Raji (cell line): Measurements from ENCODE around the gene CCNY.

Source experiments
- POLR2A ChIP-seq: IDR thresholded peaks from 2 replicates; pipeline ENCODE4 v1.6.1; 2011; ENCODE audit warnings: low read depth, low read length, control low read depth; ENCODE audit not compliant: insufficient read depth

Gene CCNY

DNA sequence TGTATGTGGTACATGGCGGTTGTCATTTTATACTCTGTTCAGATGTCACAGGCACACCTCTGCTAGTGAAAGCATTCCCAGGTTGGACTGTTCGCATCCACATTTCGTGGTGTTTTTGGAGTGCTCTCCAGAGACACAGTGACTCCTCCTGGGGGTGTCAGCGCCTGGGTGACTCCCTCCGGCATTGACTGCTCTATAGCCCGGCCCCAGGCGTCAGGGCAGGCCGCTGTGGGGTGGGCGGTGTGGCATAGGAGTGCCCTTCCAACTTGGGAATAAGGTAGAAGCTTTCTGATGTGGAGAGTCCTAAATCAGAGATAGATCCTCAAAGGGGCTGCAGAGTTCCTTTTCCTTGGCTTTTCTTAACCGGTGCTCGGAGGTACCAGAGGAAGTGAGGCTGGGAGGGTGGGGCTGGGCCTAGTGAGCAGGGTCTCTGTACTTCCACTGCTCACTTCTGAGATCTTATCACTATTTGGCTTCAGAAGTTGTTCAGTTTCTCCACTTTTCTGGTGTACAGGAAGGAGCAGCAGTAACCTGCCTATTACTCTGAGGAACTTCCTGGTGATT is 32.3 kb downstream of the CCNY start:
- no peak for TF ChIP-seq POLR2A

DNA sequence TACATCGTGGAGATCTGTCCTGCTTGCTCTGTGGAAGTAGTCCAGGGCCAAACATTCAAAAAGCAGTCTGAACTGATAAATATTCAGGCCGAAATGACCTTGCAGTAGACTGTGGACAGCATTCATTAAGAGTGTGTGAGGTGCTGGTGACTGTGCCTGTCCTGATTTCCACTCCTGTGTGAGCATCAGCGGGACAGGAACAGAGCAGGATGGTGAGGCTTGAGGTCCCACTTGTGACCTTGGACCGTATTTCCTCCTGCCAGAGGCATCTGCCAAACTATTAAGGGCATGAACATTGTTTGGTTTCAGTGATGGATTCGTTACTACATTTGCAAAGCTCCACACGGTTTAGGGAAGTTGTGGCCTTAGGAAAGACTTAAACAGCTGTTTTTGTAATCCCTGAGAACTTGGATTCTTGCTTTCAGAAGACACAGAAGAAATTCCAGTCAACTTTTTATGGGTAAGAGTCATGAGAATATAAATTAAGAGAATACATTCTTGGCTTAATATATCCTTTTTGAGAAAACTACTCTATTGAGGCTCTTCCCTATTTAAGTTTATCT is 32.8 kb downstream of the CCNY start:
- no peak for TF ChIP-seq POLR2A

DNA sequence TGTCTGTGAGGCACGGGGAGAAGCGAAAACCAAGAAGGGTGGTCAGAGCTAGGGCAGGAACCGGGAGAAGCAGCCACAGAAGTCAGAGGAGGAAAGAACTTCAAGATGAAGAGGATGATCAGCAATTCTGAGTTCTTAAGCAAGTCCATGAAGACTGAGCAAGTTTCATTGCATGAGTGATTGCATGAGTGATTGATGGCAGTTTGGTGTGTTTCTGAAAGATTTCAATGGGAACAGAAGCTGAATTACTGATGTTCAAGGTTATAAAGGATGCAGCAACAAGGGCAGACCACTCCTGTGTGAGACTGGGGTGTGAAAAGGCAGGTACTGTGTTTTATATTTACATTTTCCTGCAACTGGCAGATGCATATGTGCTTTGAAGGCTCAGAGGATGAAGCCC is 35.4 kb downstream of the CCNY start:
- TF ChIP-seq POLR2A: no peak

DNA sequence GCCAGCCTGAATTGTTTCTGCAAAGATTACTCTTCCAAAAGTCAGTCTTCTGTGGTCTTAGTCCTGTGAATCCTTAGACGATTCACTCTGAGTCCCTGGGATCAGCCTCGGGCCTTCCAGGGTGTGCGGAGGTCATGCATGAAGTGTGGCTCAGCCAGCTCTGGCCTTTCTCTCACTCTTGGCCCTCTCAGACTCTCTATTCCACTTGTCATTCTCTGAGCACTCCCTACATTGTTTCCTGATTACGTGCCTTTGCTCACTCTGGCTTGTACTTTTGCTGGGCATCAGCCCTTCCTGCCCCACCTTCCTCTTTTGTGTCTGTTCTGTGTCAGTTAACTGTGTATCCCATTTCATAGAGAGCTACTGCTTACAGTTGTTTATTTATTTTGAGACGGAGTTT is 36.0 kb downstream of the CCNY start:
- TF ChIP-seq POLR2A: no peak

DNA sequence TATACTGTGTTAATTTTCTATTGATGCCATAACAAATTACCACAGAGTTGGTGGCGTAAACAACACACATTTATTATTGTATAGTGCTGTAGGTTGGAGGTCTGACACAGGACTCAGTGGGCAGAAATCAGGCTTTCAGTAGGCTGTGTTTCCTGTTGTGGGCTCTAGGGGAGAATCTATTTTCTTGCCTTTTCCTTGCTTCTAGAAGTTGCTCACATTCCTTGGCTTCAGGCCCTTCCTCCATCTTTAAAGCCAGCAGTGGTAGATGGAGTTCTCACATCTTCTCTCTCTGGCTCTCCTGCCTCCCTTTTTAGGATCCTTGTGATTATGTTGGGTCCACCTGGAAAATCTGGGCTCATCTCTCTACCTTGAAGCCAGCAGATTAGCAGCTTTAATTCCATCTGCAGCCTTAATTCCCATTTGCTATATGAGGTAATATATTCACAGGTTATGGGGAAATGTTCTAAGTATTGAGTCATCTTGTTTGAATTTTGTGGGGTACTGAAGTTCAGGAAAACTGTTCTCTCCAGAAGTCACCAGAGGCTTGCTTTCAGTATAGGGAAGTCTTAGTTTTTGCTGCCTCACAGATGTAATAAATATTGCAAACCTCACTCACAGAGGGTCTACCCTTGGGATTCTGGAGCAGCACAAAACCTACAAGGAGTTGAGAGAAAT is 38.9 kb downstream of the CCNY start:
- TF ChIP-seq POLR2A: no peak

DNA sequence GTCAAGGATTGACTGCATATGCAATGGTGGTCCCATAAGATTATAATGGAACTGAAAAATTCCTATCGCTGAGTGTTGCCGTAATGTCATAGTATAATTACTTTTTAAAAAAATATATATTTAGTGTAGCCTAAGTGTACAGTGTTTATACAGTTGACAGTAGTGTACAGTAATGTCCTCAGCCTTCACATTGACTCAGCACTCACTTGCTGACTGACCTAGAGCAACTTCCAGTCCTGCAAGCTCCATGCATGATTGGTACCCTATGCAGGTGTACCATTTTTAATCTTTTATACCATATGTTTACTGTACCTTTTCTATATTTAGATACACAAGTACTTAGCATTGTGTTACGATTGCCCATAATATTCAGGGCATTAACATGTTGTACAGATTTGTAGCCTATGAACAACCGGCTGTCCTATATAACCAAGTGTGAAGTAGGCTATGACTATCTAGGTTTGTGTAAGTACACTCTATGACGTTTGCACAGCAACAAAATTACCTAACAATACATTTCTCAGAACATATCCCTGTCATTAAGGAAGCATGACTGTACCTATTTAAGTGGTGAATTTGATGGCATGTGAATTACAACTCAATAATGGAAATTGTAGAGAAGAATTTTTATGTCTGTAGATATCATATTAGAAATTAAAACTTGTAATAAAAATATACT is 40.9 kb downstream of the CCNY start:
- no peak for TF ChIP-seq POLR2A

DNA sequence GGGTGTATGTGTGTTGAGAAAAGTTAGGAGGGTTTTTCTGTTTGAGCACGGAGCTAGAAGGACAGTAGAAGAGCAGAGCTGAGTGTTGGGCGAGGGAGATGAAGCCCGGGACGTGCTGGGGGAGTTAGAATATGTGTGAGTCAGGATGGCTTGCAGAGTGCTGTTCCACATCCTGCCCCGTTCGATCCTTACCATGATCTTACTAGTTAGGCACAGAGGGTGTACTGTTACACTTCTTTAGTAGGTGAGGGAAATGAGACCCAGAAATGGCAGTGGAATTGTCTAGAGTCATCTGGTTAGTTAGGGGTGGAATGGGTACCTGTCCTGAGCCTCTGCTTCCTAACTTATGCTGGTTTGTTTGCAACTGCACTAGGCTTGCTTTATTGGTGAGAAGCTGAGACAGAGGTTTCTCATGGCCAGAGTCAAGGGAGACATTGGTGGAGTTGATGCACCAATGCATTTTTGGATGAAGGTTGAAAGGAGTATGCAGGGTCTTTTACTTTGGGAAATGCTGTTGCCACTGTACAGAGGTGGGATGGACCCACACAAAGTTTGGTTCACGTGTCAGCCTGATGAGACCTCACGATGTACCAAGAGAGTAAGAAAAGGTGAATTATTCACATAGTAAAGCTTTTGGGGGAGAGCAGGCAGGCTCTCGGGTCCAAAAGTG is 42.4 kb downstream of the CCNY start:
- no peak for TF ChIP-seq POLR2A

DNA sequence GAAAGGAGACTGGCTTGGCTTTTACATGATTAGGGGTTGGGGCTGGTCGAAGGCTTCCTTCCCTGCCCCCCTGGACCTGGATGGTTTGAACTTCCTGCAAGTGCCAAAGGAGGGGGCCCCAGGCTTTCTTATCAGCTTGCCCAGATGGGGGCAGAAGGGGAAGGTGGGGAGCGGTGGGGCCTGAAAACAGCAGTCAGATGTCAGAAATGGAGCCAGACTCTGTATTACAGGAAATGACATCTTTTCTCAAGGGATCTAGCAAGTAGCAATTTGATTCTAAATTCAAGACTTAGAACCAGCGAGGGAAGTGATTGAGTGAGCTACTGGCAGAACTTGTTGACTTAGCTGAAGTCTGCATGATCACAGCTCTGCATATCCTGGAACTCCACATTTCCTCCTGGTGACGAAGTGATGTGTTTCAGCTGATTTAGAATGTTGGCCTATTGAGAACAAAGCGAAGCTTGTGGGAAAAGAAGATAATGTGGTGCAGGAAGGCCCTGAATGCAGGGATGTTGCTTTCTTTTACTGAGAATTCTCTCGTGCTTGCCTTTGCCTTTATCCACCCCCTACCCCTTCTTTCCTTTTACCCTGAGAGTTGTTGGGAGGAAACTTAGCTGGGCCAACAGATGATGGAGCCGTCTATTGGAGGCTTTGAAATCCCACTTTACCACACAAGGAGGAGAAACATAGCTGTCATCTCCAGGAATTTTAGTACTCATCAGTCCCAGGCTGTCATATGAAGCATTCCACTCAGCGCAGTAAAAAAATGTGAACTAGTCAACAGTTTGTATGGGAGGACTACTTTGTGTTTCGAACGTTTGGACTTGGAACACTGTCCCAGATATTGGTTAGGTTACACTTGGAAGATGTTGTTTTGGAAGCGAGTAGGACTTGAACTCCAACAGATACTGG is 43.2 kb downstream of the CCNY start:
- TF ChIP-seq POLR2A: no peak

DNA sequence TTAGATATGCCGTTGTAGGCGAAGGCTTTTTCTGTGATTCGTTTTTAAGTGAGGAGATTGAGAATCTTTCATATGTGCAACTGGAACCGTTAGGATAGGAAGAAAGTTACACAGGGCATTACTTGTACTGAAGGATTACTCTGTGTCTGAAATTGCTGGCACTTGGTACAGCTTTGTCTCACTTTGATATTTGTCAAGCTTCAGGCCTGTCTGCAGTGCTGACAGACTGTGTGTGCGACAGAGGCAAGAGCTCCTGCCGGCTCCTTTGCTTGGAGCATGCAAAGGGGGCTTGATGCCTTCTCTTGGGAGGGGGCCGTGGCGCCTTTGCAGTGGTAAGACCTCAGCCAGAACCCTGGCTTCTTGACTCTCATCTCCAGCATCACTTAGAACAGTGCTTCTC is 45.8 kb downstream of the CCNY start:
- TF ChIP-seq POLR2A: no peak

DNA sequence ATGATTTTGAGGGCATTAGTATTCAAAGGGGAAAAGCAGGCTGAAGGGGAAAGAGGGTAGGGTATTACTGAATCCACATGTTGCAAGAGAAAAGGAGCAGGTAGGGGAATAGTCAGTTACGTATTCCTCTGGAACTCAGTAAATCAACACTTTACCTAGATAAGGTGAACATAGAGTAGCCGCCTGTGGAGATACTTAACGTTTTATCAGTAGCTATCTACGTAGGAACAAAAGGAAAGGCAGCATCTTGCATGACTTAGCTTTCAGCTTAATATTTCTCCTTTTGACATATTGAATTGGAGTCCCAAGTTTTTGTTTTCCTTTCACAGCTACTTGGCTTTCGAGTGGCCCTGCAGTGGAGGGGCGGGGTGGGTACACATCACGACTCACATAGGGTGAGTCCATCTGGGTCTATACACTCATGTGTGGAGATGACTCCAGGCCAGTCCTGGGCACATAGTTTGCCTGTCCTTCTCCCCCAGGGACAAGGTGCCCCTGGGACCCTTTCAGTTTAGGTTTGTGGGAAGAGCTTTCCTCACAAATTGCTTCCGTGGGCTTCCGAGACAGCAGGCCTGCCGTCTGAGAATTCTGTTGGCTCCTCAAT is 48.1 kb downstream of the CCNY start:
- no peak for TF ChIP-seq POLR2A

DNA sequence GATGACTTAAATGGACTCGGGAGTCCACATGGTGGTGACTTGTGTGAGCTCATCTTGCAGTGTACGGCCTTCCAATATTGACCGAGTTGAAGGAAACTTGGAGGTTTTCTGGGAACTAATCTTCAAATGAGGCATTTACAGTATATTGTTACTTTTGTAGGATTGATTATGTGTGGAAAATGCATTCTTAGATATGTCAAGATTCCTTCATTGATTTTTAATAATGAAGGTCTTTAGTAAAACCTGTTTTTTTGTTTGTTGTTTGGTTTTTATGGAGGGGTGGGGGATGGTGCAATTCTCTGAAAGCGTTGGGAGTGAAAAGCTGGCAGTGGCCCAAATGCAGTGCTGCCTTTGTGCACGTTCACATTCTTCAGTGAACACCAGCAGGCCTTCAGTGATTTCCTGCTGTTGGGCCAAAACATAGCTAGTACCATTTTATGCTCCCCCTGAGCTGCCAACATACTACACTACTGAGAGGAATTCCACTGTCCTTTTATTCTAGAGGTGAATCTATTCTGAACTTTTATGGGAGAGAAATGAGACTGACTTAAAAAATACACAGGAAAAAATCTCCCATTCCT is 50.4 kb downstream of the CCNY start:
- TF ChIP-seq POLR2A: no peak

DNA sequence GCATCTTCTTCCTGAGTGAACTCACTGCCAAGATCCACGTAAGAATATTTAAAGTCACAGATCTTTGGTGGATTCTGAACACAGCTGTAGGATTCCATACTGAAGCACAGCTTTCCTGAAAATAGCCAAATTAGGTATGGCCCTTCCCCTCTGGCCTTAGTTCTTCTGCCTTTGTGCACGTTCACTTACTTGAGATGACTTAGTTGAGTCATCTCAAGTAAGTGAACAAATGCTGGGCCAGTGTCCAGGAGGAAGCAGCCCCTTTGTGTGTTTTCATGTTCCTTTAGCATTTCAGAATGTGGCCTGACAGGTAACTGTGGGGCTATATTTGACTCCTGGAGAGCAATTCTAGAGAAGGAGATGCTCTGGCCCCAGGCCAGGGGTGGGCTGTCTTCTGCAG is 51.5 kb downstream of the CCNY start:
- no peak for TF ChIP-seq POLR2A

DNA sequence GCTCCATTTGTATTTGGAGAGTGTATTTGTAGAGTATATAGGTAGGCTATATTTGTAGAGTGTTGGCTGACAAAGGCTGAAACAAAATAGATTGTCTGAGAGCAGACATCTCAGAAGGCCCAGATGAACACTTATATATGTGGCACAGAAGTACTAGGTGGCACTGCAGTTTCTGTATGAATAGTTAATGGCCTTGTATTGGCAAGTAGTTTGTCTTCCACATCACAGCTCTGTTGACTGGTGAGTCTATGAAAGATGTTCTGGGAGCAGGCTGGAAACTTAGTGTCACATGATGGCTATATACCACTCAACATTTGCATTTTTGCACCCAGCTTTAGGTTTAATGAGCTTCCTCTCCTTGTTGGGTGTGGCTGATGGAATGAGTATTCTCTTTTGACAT is 51.9 kb downstream of the CCNY start:
- TF ChIP-seq POLR2A: no peak

DNA sequence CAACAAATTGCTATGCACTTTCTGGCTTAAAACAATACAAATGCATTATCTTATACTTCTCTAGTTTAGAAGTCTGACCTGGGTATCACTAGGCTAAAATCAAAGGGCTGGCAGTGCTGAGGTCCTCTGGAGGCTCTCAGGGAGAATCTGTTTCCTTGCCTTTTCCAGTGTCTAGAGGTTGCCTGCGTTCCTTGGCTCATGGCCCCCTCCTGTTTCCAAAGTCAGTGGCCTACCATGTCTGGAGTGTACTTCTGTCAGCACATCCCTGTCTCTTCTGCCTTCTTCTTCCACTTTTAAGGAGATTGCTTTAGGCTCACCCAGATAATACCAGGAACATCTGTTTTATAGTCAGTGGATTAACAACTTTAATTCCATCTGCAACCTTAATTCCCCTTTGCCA is 52.4 kb downstream of the CCNY start:
- no peak for TF ChIP-seq POLR2A
